Measurements from ENCODE around the gene TMEM183A.

Gene TMEM183A

GRCh38 chr1:203055161-203055799, 48.1 kb downstream of the TMEM183A start:
- Histone ChIP-seq H3K9ac (ENCODE audit: low read length) (no peak overlapping the region), H3F3A (ENCODE audit: insufficient read depth, low read length) (no peaks in the 10 kb centered on the region), H2AFZ (ENCODE audit: low read length) (no peak overlapping the region), H3K79me2 (ENCODE audit: insufficient read depth, low read length) (no peaks in the 10 kb centered on the region), H3K4me1 (ENCODE audit: insufficient read depth, low read length, severe bottlenecking) (no peaks in the 10 kb centered on the region), H3K9me2 (ENCODE audit: low read depth, low read length) (no peaks in the 10 kb centered on the region), H3K27me3 (ENCODE audit: insufficient read depth, low read length) (peaks cover 7% of the 10 kb centered on the region; the same call in 1 of the 2 replicates), H3K4me3 (ENCODE audit: low read depth, low read length, poor library complexity, severe bottlenecking) (no peak overlapping the region), H3K27ac (ENCODE audit: low read depth, low read length, poor library complexity, severe bottlenecking) (no peak overlapping the region), H3K4me2 (ENCODE audit: low read length) (no peak overlapping the region), H3K9me3 (ENCODE audit: low read length) (no peaks in the 10 kb centered on the region), H3K36me3 (ENCODE audit: insufficient read depth, low read length) (no peaks in the 10 kb centered on the region), H4K20me1 (ENCODE audit: insufficient read depth, low read length) (no peaks in the 10 kb centered on the region)
- TF ChIP-seq EZH2 (IDR thresholded peaks at IDR 0.05; ENCODE audit: borderline replicate concordance, low read length) = no peak
- TF ChIP-seq CTCF (IDR thresholded peaks at IDR 0.05; ENCODE audit: low read length) = no peak

- Histone ChIP-seq H3K36me3 (ENCODE audit: insufficient read depth, low read length) (no peaks in the 10 kb centered on the region), H3K9me3 (ENCODE audit: low read length) (no peaks in the 10 kb centered on the region), H3K4me3 (ENCODE audit: low read depth, low read length, poor library complexity, severe bottlenecking) (no peak overlapping the region), H3K79me2 (ENCODE audit: insufficient read depth, low read length) (no peaks in the 10 kb centered on the region), H2AFZ (ENCODE audit: low read length) (no peak overlapping the region), H3K4me1 (ENCODE audit: insufficient read depth, low read length, severe bottlenecking) (no peaks in the 10 kb centered on the region), H3K27me3 (ENCODE audit: insufficient read depth, low read length) (peaks cover 9% of the 10 kb centered on the region; the same call in 1 of the 2 replicates), H4K20me1 (ENCODE audit: insufficient read depth, low read length) (no peaks in the 10 kb centered on the region), H3F3A (ENCODE audit: insufficient read depth, low read length) (no peaks in the 10 kb centered on the region), H3K4me2 (ENCODE audit: low read length) (no peak overlapping the region), H3K9me2 (ENCODE audit: low read depth, low read length) (no peaks in the 10 kb centered on the region), H3K9ac (ENCODE audit: low read length) (no peak overlapping the region), H3K27ac (ENCODE audit: low read depth, low read length, poor library complexity, severe bottlenecking) (no peak overlapping the region)
- TF ChIP-seq EZH2 (IDR thresholded peaks at IDR 0.05; ENCODE audit: borderline replicate concordance, low read length) (no peak), CTCF (IDR thresholded peaks at IDR 0.05; ENCODE audit: low read length) (no peak)
These were observed 48.8 kb downstream of the TMEM183A start for GRCh38 chr1:203056012-203056411.

- Histone ChIP-seq H3K27me3 (ENCODE audit: insufficient read depth, low read length) (peaks cover 9% of the 10 kb centered on the region; the same call in 1 of the 2 replicates), H3K27ac (ENCODE audit: low read depth, low read length, poor library complexity, severe bottlenecking) (no peak overlapping the region), H3K9me3 (ENCODE audit: low read length) (no peaks in the 10 kb centered on the region), H3K4me3 (ENCODE audit: low read depth, low read length, poor library complexity, severe bottlenecking) (no peak overlapping the region), H3K9me2 (ENCODE audit: low read depth, low read length) (no peaks in the 10 kb centered on the region), H3K79me2 (ENCODE audit: insufficient read depth, low read length) (no peaks in the 10 kb centered on the region), H3K9ac (ENCODE audit: low read length) (no peak overlapping the region), H4K20me1 (ENCODE audit: insufficient read depth, low read length) (no peaks in the 10 kb centered on the region), H3K4me1 (ENCODE audit: insufficient read depth, low read length, severe bottlenecking) (no peaks in the 10 kb centered on the region), H2AFZ (ENCODE audit: low read length) (no peak overlapping the region), H3K4me2 (ENCODE audit: low read length) (no peak overlapping the region), H3F3A (ENCODE audit: insufficient read depth, low read length) (no peaks in the 10 kb centered on the region), H3K36me3 (ENCODE audit: insufficient read depth, low read length) (no peaks in the 10 kb centered on the region)
- peak; percentile 39 for TF ChIP-seq CTCF (IDR thresholded peaks at IDR 0.05; ENCODE audit: low read length)
- TF ChIP-seq EZH2 (IDR thresholded peaks at IDR 0.05; ENCODE audit: borderline replicate concordance, low read length) = no peak
These were observed 49.3 kb downstream of the TMEM183A start for GRCh38 chr1:203056516-203056915.
